IMR-90 (cell line): ENCODE measurements around the gene NINJ2.

Source experiments
- CEBPB ChIP-seq: IDR thresholded peaks from 2 replicates; pipeline ENCODE4 v1.6.1; 2012; ENCODE audit warnings: low read depth, low read length, improper control_type of control experiment
- MAZ ChIP-seq: IDR thresholded peaks from 2 replicates; pipeline ENCODE4 v1.6.1; 2012; ENCODE audit warnings: low read depth, mild to moderate bottlenecking, low read length, improper control_type of control experiment, moderate library complexity, borderline replicate concordance
- MXI1 ChIP-seq: IDR thresholded peaks from 2 replicates; pipeline ENCODE4 v1.6.1; 2012; ENCODE audit warnings: low read depth, mild to moderate bottlenecking, low read length, moderate library complexity, borderline replicate concordance
- POLR2A ChIP-seq: IDR thresholded peaks from 2 replicates; pipeline ENCODE4 v1.6.1; 2012; ENCODE audit warnings: mild to moderate bottlenecking, low read depth, low read length
- TF ChIP-seq, protein P1 (sequence below): conservative IDR thresholded peaks from 2 replicates; pipeline ENCODE4 v1.5.1; 2012; ENCODE audit warnings: mild to moderate bottlenecking, low read depth, low read length, improper control_type of control experiment

- TF ChIP-seq MXI1 (no peak), CEBPB (no peak), POLR2A (no peak), MAZ (no peak)
- TF ChIP-seq, protein P1, sequence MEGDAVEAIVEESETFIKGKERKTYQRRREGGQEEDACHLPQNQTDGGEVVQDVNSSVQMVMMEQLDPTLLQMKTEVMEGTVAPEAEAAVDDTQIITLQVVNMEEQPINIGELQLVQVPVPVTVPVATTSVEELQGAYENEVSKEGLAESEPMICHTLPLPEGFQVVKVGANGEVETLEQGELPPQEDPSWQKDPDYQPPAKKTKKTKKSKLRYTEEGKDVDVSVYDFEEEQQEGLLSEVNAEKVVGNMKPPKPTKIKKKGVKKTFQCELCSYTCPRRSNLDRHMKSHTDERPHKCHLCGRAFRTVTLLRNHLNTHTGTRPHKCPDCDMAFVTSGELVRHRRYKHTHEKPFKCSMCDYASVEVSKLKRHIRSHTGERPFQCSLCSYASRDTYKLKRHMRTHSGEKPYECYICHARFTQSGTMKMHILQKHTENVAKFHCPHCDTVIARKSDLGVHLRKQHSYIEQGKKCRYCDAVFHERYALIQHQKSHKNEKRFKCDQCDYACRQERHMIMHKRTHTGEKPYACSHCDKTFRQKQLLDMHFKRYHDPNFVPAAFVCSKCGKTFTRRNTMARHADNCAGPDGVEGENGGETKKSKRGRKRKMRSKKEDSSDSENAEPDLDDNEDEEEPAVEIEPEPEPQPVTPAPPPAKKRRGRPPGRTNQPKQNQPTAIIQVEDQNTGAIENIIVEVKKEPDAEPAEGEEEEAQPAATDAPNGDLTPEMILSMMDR, result no peak
Observed at GRCh38 chr12:544941-545635, 118.2 kb downstream of the NINJ2 start.
